Activated naive CD4-positive, alpha-beta T cell treated with anti-CD3 and anti-CD28 coated beads, Interleukin-2, amount 10 ng/mL, durations not matched to agents 7 days and 5 days (primary cell): ENCODE results near the gene EVA1C.
"Not testable (repeated sequence)": the region's sequence is repeated elsewhere in the genome, so short reads cannot be mapped to it uniquely, and the experiment has no call there.

Experiments
- CTCF ChIA-PET: fragments of 350-600 bp; sonication (Branson Sonifier 250); formaldehyde crosslinking; loops from one replicate; lab custom pipeline; 2021; ENCODE audit warnings: antibody characterized with exemption; lab: Charles Lee
- DNase-seq: peaks from one replicate; pipeline ENCODE4 v3.0.0-alpha.2; 2020
- H3K27ac Mint-ChIP-seq: one replicate; pipeline ENCODE4 v1.8.0; 2021; ENCODE audit warnings: mild to moderate bottlenecking, moderate library complexity, mixed read lengths
- H3K27me3 Mint-ChIP-seq: one replicate; pipeline ENCODE4 v1.8.0; 2021; ENCODE audit warnings: mild to moderate bottlenecking, mixed read lengths
- H3K36me3 Mint-ChIP-seq: one replicate; pipeline ENCODE4 v1.8.0; 2021; ENCODE audit warnings: mixed read lengths
- H3K4me1 Mint-ChIP-seq: one replicate; pipeline ENCODE4 v1.8.0; 2021; ENCODE audit warnings: mixed read lengths
- H3K4me3 Mint-ChIP-seq: one replicate; pipeline ENCODE4 v1.8.0; 2021; ENCODE audit warnings: mild to moderate bottlenecking, moderate library complexity, mixed read lengths
- H3K9me3 Mint-ChIP-seq: one replicate; pipeline ENCODE4 v1.8.0; 2021; ENCODE audit warnings: mixed read lengths

EVA1C gene

GRCh38 chr21:32452191-32452590, 39.7 kb downstream of the EVA1C start:
- H3K9me3 Mint-ChIP-seq, H3K27me3 Mint-ChIP-seq, H3K27ac Mint-ChIP-seq, DNase-seq, H3K4me3 Mint-ChIP-seq, H3K4me1 Mint-ChIP-seq, H3K36me3 Mint-ChIP-seq, CTCF ChIA-PET: not testable (repeated sequence)

DNA sequence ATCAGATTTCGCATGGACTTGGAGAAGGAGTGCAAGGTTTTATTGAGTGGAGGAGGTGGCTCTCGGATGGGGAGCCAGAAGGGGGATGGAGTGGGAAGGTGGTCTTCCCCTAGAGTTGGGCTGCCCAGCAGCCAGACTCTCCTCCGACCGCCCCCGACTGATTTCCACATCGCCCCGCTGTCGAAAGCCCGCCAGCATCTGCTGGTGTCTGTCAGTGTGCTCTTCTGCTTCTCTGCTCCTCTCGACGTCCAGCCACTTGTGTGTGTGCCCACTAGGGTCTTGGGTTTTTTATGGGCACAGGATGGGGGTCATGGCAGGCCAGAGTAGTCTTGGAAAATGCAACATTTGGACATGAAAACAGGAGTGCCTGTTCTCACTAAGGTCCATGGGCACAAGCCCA, 40.1 kb downstream of the EVA1C start:
- Mint-ChIP-seq H3K9me3 (no peaks in the 10 kb centered on the region), H3K4me1 (no peaks in the 10 kb centered on the region)

GRCh38 chr21:32455548-32455947, 43.0 kb downstream of the EVA1C start:
- Mint-ChIP-seq H3K36me3 (no peaks in the 10 kb centered on the region), H3K9me3 (no peaks in the 10 kb centered on the region), H3K27ac (no peak overlapping the region), H3K4me3 (no peak overlapping the region), H3K4me1 (no peaks in the 10 kb centered on the region), H3K27me3 (no peaks in the 10 kb centered on the region)
- no peak for DNase-seq
- CTCF ChIA-PET = no interaction called here

More for the DNA sequence above, 40.1 kb downstream of the EVA1C start:
- Mint-ChIP-seq H3K27me3 (no peaks in the 10 kb centered on the region), H3K4me3 (no peak overlapping the region), H3K27ac (no peak overlapping the region), H3K36me3 (no peaks in the 10 kb centered on the region)
- CTCF ChIA-PET = no interaction called here
- DNase-seq = no peak

DNA sequence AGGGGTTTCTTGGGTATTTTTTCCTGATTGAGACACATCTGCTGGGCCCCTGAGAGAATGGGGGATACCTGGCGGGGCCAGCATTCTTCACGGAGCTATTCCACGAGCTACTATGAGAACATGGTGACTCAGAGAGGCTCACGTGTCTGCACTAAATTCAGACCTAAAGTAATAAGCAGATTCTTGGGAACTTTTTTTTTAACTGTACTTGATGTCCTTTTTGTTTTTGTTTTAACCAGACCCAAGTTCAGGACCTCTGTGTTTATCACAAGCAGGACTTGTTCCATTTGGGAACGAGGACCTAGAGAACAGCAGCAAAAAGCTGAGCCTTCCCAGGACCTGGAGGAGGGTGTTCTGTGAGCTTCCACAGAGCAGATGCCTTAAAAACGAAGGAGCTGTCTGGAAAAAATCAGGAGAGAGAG, 44.0 kb downstream of the EVA1C start:
- CTCF ChIA-PET = no interaction called here
- DNase-seq = no peak
- Mint-ChIP-seq H3K27me3 (no peaks in the 10 kb centered on the region), H3K36me3 (no peaks in the 10 kb centered on the region), H3K4me3 (no peak overlapping the region), H3K4me1 (no peaks in the 10 kb centered on the region), H3K27ac (no peak overlapping the region), H3K9me3 (no peaks in the 10 kb centered on the region)

DNA sequence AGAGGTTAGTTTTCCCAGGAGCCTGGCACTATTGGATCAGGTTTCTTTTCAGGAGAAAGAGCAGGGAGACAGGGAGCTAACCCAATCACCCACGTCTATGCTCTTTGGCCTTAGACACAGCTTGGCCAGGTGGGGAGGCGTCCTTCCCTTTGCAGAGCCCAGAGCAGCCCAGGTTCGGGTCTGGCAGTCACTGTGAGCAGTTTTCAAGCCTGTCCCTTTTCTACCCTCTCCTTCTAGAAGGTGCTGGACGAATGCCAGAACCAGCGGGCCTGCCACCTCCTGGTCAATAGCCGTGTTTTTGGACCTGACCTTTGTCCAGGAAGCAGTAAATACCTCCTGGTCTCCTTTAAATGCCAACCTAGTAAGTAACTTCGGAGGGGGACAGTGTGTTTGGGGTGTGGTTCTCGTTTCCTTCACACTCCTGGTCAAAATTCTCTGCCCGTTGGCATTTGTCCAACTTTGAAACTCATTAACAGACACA, 44.9 kb downstream of the EVA1C start:
- CTCF ChIA-PET = no interaction called here
- Mint-ChIP-seq H3K36me3 (no peaks in the 10 kb centered on the region), H3K27me3 (no peaks in the 10 kb centered on the region), H3K4me1 (no peaks in the 10 kb centered on the region), H3K4me3 (no peak overlapping the region), H3K27ac (no peak overlapping the region), H3K9me3 (no peaks in the 10 kb centered on the region)
- no peak for DNase-seq

GRCh38 chr21:32457962-32458361, 45.5 kb downstream of the EVA1C start:
- H3K27me3 Mint-ChIP-seq = no peaks in the 10 kb centered on the region
- no peaks in the 10 kb centered on the region for H3K9me3 Mint-ChIP-seq
- H3K4me1 Mint-ChIP-seq = no peaks in the 10 kb centered on the region
- CTCF ChIA-PET = no interaction called here
- no peaks in the 10 kb centered on the region for H3K36me3 Mint-ChIP-seq
- H3K4me3 Mint-ChIP-seq = no peak overlapping the region
- H3K27ac Mint-ChIP-seq = no peak overlapping the region
- no peak for DNase-seq

GRCh38 chr21:32459972-32460371, 47.5 kb downstream of the EVA1C start:
- H3K4me3 Mint-ChIP-seq = no peak overlapping the region
- no peak overlapping the region for H3K27ac Mint-ChIP-seq
- no peaks in the 10 kb centered on the region for H3K36me3 Mint-ChIP-seq
- DNase-seq = no peak
- no peaks in the 10 kb centered on the region for H3K9me3 Mint-ChIP-seq
- no peaks in the 10 kb centered on the region for H3K4me1 Mint-ChIP-seq
- CTCF ChIA-PET = no interaction called here
- no peaks in the 10 kb centered on the region for H3K27me3 Mint-ChIP-seq

DNA sequence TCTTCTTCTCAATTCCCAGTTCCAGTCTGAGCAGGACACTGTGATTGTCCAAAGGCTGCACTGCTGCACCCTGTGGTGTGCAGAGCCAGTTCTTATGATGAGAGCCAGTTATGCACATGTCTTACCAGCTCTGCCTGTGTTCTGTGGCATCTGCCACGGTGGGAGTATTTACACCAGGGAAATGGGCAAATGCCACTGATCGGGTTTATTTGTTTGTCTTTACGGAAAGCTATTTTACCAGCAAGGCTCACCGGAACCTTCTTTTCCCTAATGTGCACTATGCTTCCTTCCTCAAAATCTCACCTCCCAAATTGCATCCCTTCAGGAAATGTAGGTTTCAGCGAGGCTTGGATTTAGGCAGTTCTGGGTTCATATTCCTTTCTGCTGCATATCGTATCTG, 49.0 kb downstream of the EVA1C start:
- Mint-ChIP-seq H3K36me3 (no peaks in the 10 kb centered on the region), H3K27me3 (no peaks in the 10 kb centered on the region), H3K4me1 (no peaks in the 10 kb centered on the region), H3K27ac (no peak overlapping the region), H3K4me3 (no peak overlapping the region), H3K9me3 (no peaks in the 10 kb centered on the region)
- CTCF ChIA-PET = no interaction called here
- no peak for DNase-seq

- H3K9me3 Mint-ChIP-seq, H3K4me3 Mint-ChIP-seq, H3K36me3 Mint-ChIP-seq, H3K4me1 Mint-ChIP-seq, DNase-seq, H3K27ac Mint-ChIP-seq, CTCF ChIA-PET, H3K27me3 Mint-ChIP-seq: not testable (repeated sequence)
Measured at GRCh38 chr21:32462564-32462963, 50.1 kb downstream of the EVA1C start.

GRCh38 chr21:32463367-32463766, 50.9 kb downstream of the EVA1C start:
- no peak overlapping the region for H3K27ac Mint-ChIP-seq
- no peak overlapping the region for H3K4me3 Mint-ChIP-seq
- no peaks in the 10 kb centered on the region for H3K36me3 Mint-ChIP-seq
- H3K27me3 Mint-ChIP-seq = no peaks in the 10 kb centered on the region
- CTCF ChIA-PET = no interaction called here
- DNase-seq = no peak
- H3K4me1 Mint-ChIP-seq = no peaks in the 10 kb centered on the region
- H3K9me3 Mint-ChIP-seq = no peaks in the 10 kb centered on the region

GRCh38 chr21:32463889-32464300, 51.4 kb downstream of the EVA1C start:
- H3K36me3 Mint-ChIP-seq = no peaks in the 10 kb centered on the region
- CTCF ChIA-PET = no interaction called here

DNA sequence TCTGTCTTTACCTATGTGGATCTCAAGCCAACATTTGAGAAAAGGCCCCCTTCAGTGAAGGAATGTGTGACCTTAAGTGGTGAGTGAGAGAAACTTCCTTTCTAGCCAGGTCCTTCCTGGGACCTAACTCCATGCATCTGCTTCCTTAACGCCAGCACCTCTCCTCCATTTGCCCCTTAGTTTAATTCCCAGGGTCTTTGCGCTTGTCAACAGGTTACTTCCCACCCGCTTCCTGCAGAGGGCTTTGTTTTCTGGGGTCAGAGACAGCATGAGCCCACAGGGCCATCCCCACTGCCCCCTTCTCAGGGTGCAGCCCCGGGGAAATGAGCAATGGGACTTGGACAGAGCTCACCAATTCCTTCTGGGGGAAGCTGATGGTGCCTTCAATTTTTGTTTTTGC, 54.8 kb downstream of the EVA1C start:
- H3K4me1 Mint-ChIP-seq = no peaks in the 10 kb centered on the region
- no peak overlapping the region for H3K4me3 Mint-ChIP-seq
- H3K9me3 Mint-ChIP-seq = no peaks in the 10 kb centered on the region
- CTCF ChIA-PET = interaction anchor here (1.3 kb wide), 1 partner anchor 134 kb away, joined by 3 read pairs; no protein-coding TSS in a partner anchor
- no peak for DNase-seq
- no peak overlapping the region for H3K27ac Mint-ChIP-seq
- no peaks in the 10 kb centered on the region for H3K36me3 Mint-ChIP-seq
- H3K27me3 Mint-ChIP-seq = no peaks in the 10 kb centered on the region

More at GRCh38 chr21:32463889-32464300, 51.4 kb downstream of the EVA1C start:
- DNase-seq = no peak
- no peak overlapping the region for H3K4me3 Mint-ChIP-seq
- no peaks in the 10 kb centered on the region for H3K9me3 Mint-ChIP-seq
- no peaks in the 10 kb centered on the region for H3K27me3 Mint-ChIP-seq
- no peaks in the 10 kb centered on the region for H3K4me1 Mint-ChIP-seq
- H3K27ac Mint-ChIP-seq = no peak overlapping the region

GRCh38 chr21:32468681-32469111, 56.2 kb downstream of the EVA1C start:
- CTCF ChIA-PET = no interaction called here
- Mint-ChIP-seq H3K27ac (no peak overlapping the region), H3K4me3 (no peak overlapping the region), H3K9me3 (no peaks in the 10 kb centered on the region), H3K27me3 (no peaks in the 10 kb centered on the region), H3K36me3 (no peaks in the 10 kb centered on the region), H3K4me1 (no peaks in the 10 kb centered on the region)
- no peak for DNase-seq

- Mint-ChIP-seq H3K4me3 (no peak overlapping the region), H3K9me3 (no peaks in the 10 kb centered on the region), H3K4me1 (no peaks in the 10 kb centered on the region), H3K27ac (no peak overlapping the region), H3K27me3 (no peaks in the 10 kb centered on the region), H3K36me3 (no peaks in the 10 kb centered on the region)
- CTCF ChIA-PET = interaction anchor here (1.1 kb wide), 1 partner anchor 10 kb away, joined by 3 read pairs; no protein-coding TSS in a partner anchor
- DNase-seq = no peak
Measured at GRCh38 chr21:32469628-32470027, 57.1 kb downstream of the EVA1C start.

DNA sequence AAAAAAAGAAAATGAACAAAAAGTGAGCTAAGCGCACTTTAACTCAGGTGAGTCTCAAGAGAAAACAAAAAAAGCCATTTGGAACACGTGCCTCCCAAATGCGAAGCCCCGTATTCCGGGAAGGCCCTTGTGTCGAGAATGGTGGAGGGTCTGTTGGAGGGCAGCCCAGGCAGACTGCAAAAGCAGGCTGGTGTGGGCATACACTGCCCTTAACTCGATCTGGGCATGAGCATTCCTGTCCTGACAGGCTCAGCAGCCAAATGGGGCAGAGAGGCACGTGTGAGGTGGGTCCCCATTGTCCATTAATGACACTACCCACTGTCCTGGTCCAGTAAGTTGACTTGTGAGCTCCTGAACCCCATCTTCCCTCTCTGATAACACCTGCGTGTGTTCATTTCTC, 57.7 kb downstream of the EVA1C start:
- Mint-ChIP-seq H3K27me3 (no peaks in the 10 kb centered on the region), H3K9me3 (no peaks in the 10 kb centered on the region), H3K36me3 (no peaks in the 10 kb centered on the region), H3K4me3 (no peak overlapping the region), H3K27ac (no peak overlapping the region), H3K4me1 (no peaks in the 10 kb centered on the region)
- CTCF ChIA-PET = interaction anchor here (1.0 to 1.1 kb wide), 2 partner anchors 9 to 17 kb away, joined by 3 read pairs; no protein-coding TSS in a partner anchor
- DNase-seq = no peak
